ENCODE data around the gene AATF. TPM values are rescaled to one million over a fixed set of nuclear protein-coding genes. Genes with fewer than 3 reads are reported as not detected.

The AATF gene
- total RNA-seq, 3 donors from 2014 or later: 34.4 to 47.2 (median 40.0) TPM

DNA sequence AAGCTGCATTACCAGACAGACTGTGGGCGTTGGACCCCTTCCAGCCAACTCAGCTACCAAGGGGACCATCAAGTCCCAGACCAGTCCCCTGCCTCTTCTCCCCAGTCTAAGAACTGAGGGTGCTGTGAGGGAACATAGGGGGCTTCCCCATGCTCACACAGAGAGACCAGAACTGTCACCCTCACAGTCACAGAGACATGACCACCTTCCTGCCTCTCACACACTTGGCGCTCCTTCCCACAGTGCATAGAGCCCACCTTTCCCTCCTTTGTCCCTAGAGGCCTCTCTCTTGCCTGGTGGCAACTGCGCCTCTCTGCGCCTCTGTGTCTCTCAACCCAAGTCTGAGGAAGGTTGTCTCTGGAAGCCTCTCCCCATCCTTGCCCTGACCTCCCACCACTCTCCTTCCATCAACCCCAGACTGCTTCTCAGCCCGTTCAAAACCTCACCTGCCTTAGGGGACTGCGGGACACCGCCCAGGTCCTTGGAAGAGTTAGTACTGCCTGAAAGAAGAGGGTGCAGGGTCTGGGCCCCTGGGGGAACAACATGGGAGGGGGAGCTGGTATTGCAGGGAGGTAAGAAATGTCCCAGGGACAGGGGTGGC lies 17.6 kb upstream of the AATF start:
- no peak overlapping the region for H3K4me3 ChIP-seq
- peaks cover 31 to 97% of the 10 kb centered on the region in 2 donors for H3K27me3 ChIP-seq
- H3K9me3 ChIP-seq: no peaks in the 10 kb centered on the region
- intact Hi-C loops (cut with DNase I; ENCODE audit: low total_unique reads): no loop called here
- H3K4me1 ChIP-seq: peaks cover 9 to 22% of the 10 kb centered on the region in 2 donors
- no peaks in the 10 kb centered on the region for H3K36me3 ChIP-seq
- H3K27ac ChIP-seq: no peak overlapping the region
- TF ChIP-seq, protein P1, sequence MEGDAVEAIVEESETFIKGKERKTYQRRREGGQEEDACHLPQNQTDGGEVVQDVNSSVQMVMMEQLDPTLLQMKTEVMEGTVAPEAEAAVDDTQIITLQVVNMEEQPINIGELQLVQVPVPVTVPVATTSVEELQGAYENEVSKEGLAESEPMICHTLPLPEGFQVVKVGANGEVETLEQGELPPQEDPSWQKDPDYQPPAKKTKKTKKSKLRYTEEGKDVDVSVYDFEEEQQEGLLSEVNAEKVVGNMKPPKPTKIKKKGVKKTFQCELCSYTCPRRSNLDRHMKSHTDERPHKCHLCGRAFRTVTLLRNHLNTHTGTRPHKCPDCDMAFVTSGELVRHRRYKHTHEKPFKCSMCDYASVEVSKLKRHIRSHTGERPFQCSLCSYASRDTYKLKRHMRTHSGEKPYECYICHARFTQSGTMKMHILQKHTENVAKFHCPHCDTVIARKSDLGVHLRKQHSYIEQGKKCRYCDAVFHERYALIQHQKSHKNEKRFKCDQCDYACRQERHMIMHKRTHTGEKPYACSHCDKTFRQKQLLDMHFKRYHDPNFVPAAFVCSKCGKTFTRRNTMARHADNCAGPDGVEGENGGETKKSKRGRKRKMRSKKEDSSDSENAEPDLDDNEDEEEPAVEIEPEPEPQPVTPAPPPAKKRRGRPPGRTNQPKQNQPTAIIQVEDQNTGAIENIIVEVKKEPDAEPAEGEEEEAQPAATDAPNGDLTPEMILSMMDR (IDR thresholded peaks at IDR 0.05): no peak
- TF ChIP-seq POLR2AphosphoS5 (IDR thresholded peaks at IDR 0.05): no peak
- TF ChIP-seq POLR2A (IDR thresholded peaks at IDR 0.05): no peak
- DNase-seq (ENCODE audit: low spot score in 2 of 2): no peak

DNA sequence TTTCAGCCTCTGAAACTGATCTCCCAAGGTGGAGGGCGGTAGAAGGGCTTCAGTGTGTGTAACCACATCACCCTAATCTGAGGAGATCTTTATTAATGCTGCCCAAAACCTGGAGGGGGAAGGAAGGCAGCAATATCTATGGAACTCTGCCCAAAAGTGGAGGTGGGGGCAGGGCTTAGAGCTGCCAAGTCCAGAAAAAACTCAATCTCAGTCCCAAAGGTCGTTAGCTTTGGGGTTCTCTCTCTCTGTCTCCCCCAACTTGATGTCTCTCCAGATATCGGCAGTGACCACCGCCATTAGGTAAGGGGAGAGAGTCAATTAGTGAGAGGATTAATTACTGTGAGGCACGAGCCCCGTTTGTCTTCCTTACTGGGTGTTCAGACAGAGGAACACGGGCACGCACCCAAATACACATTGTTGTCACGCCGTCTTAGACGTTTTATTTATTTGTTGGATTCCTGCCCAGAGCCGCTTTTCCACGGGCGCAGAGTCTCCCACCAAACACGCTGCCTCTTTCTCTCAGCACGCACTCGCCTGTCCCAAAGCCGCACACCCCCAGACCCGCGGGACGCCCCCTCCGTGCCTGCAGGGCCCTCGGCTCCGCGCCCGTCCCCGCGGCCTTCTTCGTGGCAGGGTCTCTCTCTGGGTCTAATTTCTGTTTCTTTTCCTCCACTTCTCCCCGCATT lies 16.9 kb upstream of the AATF start:
- peaks cover 14 to 26% of the 10 kb centered on the region in 2 donors for H3K4me1 ChIP-seq
- no peak for DNase-seq (ENCODE audit: low spot score in 2 of 2)
- H3K27me3 ChIP-seq: peaks cover 38 to 100% of the 10 kb centered on the region in 2 donors
- H3K9me3 ChIP-seq: no peaks in the 10 kb centered on the region
- peak overlapping the region in 1 of 3 donors; percentile 58 for H3K4me3 ChIP-seq
- intact Hi-C loops (cut with DNase I; ENCODE audit: low total_unique reads): no loop called here
- no peaks in the 10 kb centered on the region for H3K36me3 ChIP-seq
- TF ChIP-seq, protein P1 (IDR thresholded peaks at IDR 0.05): no peak
- no peak for TF ChIP-seq POLR2AphosphoS5 (IDR thresholded peaks at IDR 0.05)
- no peak for TF ChIP-seq POLR2A (IDR thresholded peaks at IDR 0.05)
- no peak overlapping the region for H3K27ac ChIP-seq

DNA sequence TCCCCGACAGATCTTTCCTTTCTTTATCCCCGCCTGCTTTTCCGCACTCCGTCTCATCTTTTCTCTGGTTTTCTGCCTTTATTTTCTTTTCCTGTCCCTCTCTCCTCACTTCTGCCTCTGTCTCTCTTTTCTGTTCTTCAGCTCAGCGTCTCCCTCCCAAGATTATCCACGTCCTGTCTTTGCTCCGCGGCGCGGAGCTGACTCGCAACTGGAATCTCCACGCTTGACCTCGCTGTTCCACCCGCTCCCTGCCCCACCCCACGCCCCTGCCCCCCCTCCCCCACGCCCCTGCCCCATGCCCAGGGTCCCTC lies 16.4 kb upstream of the AATF start:
- no peaks in the 10 kb centered on the region for H3K36me3 ChIP-seq
- peaks cover 42 to 100% of the 10 kb centered on the region in 2 donors for H3K27me3 ChIP-seq
- intact Hi-C loops (cut with DNase I; ENCODE audit: low total_unique reads): no loop called here
- peaks cover 16 to 31% of the 10 kb centered on the region in 2 donors for H3K4me1 ChIP-seq
- peak overlapping the region in 1 of 3 donors; percentile 58 for H3K4me3 ChIP-seq
- TF ChIP-seq POLR2A (IDR thresholded peaks at IDR 0.05) (no peak), POLR2AphosphoS5 (IDR thresholded peaks at IDR 0.05) (no peak)
- TF ChIP-seq, protein P1 (IDR thresholded peaks at IDR 0.05): no peak
- no peaks in the 10 kb centered on the region for H3K9me3 ChIP-seq
- no peak overlapping the region for H3K27ac ChIP-seq
- no peak for DNase-seq (ENCODE audit: low spot score in 2 of 2)

DNA sequence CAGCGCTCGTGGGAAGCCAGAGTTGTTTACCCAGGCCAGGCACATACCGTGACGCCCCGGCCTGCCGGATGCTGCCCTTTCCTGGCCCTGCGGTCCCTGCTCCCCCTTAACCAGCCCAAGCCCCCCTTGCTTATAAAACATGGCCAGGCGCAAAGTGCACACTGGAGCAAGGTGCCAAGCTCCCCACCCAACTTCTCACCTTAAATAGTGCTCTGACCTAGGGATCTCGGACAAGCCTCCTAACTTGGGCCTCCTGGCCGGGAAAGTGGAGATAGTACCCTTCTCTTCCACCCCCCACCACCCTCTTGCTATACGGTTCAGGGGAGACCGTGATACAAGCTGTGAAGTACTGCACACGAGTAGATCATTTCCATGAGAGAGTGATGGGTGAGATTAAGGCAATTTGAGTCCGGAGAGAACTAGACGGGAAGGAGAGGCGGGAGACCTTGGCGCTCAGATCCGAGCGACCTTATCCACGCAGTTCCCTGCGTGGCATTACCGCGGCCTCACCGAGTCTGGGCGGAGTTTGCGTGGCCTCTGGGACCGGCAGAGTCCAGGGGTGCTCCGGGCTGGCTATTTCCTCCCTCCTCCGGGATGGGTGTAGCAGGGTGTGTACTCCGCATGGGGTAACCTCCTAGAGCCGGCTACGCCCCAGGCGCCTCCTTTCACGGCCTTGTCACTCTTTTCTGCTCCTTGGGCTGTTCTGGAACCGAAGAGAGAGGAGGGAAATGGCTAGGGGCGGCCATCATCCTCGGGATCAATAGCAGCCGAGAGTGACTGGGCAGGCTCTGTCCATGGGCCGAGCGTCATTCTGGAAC lies 15.9 kb upstream of the AATF start:
- DNase-seq (ENCODE audit: low spot score in 2 of 2): no peak
- H3K4me1 ChIP-seq: peaks cover 16 to 32% of the 10 kb centered on the region in 2 donors
- TF ChIP-seq POLR2AphosphoS5 (IDR thresholded peaks at IDR 0.05): no peak
- TF ChIP-seq POLR2A (IDR thresholded peaks at IDR 0.05): no peak
- TF ChIP-seq, protein P1 (IDR thresholded peaks at IDR 0.05): no peak
- no peaks in the 10 kb centered on the region for H3K36me3 ChIP-seq
- H3K9me3 ChIP-seq: no peaks in the 10 kb centered on the region
- H3K27ac ChIP-seq: no peak overlapping the region
- peak overlapping the region in 1 of 3 donors; percentile 58 for H3K4me3 ChIP-seq
- intact Hi-C loops (cut with DNase I; ENCODE audit: low total_unique reads): no loop called here
- peaks cover 46 to 100% of the 10 kb centered on the region in 2 donors for H3K27me3 ChIP-seq

All from breast epithelium (tissue), 4 donors.